ENCODE measurements around the gene CACNA1F.

DNA sequence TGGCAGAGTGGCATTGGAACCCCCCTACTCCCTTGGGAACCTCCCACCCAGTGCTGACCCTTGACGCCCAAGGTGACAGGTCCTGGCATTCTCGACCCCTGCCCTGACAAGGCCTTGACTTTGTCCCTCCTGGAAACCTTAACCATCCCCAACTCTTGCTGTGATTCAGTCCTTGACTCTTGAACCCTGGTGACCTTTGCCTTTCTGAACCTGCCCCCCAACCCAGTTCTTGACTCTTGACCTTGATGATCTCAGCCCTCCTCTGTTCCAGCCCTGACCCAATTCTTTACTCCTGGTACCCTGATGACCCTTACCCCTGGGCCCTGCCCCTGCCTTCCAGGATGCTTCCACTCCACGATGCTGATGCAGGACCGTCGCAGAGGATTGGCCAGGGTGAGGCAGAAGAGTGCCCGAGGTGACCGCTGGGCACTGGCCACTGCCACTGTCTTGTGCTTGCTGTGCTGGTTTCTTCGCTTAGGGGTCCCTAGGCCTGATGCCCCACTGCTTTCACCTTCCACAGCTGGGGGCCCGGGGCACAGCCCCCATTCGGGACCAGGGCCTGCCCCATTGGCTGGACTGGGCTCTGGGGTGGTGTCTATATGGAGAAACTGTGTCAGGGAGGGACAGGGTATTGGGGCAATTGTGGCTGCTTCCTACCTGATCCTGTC lies 1.7 kb downstream of the CACNA1F start:
- TF ChIP-seq, protein P1, sequence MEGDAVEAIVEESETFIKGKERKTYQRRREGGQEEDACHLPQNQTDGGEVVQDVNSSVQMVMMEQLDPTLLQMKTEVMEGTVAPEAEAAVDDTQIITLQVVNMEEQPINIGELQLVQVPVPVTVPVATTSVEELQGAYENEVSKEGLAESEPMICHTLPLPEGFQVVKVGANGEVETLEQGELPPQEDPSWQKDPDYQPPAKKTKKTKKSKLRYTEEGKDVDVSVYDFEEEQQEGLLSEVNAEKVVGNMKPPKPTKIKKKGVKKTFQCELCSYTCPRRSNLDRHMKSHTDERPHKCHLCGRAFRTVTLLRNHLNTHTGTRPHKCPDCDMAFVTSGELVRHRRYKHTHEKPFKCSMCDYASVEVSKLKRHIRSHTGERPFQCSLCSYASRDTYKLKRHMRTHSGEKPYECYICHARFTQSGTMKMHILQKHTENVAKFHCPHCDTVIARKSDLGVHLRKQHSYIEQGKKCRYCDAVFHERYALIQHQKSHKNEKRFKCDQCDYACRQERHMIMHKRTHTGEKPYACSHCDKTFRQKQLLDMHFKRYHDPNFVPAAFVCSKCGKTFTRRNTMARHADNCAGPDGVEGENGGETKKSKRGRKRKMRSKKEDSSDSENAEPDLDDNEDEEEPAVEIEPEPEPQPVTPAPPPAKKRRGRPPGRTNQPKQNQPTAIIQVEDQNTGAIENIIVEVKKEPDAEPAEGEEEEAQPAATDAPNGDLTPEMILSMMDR (IDR thresholded peaks at IDR 0.05; ENCODE audit: low read length) = no peak
- TF ChIP-seq EZH2 (IDR thresholded peaks at IDR 0.05; ENCODE audit: borderline replicate concordance, low read length) = no peak

Data from OCI-LY1 (cell line).